ENCODE results near the gene KNSTRN. TPM values are rescaled to one million over a fixed set of nuclear protein-coding genes. Genes with fewer than 3 reads are reported as not detected.

KNSTRN gene
- total and polyA plus RNA-seq, 2 of the 8 experiments (the other 6 are each of a cell fraction or from before 2014, with no cell fraction given): 25.1 to 79.4 TPM

- Histone ChIP-seq H2AK5ac (ENCODE audit: low read depth, low read length) (no peak overlapping the region), H4K91ac (replicated peaks; ENCODE audit: insufficient read length, low read length) (no peak overlapping the region), H2BK12ac (ENCODE audit: low read depth, low read length) (no peak overlapping the region), H2BK20ac (ENCODE audit: low read length) (no peak overlapping the region), H3K23me2 (ENCODE audit: low read depth, low read length) (no peaks in the 10 kb centered on the region), H3K4ac (replicated peaks; ENCODE audit: insufficient read length, low read depth, low read length) (no peak overlapping the region), H3K14ac (ENCODE audit: insufficient read length) (no peak overlapping the region), H3K4me2 (ENCODE audit: insufficient read depth in 1 of 2, low read depth in 2 of 2, low read length in 2 of 2) (no peak overlapping the region), H3K79me1 (ENCODE audit: low read depth, low read length) (no peaks in the 10 kb centered on the region), H3K4me3 (ENCODE audit: extremely low read depth in 1 of 4, insufficient read depth in 2 of 4, low read depth in 3 of 4, low read length in 4 of 4) (no peak overlapping the region), H3K9ac (replicated peaks in 1 of 4; ENCODE audit: extremely low read depth in 1 of 4, low read depth in 3 of 4, low read length in 3 of 4) (no peak overlapping the region), H3K27ac (ENCODE audit: low read depth, low read length) (no peak overlapping the region), H3K36me3 (ENCODE audit: control insufficient read depth in 2 of 4, insufficient read depth in 4 of 4, low read length in 3 of 4) (no peaks in the 10 kb centered on the region), H3K4me1 (replicated peaks in 1 of 4; ENCODE audit: control insufficient read depth in 3 of 4, insufficient read depth in 4 of 4, low read length in 3 of 4) (peaks cover 0 to 20% (median 12%) of the 10 kb centered on the region in 4 experiments; a peak in 6 of 7 replicates), H2BK5ac (ENCODE audit: low read depth, low read length) (no peak overlapping the region), H2AFZ (ENCODE audit: low read length) (no peak overlapping the region), H3K56ac (replicated peaks; ENCODE audit: insufficient read length, low read depth, low read length) (no peak overlapping the region), H4K5ac (ENCODE audit: insufficient read length, low read depth, low read length) (no peak overlapping the region), H3K27me3 (replicated peaks in 1 of 4; ENCODE audit: control insufficient read depth in 3 of 4, extremely low read depth in 1 of 4, insufficient read depth in 3 of 4, low read length in 3 of 4) (peaks cover 0 to 4% (median 0%) of the 10 kb centered on the region in 4 experiments; a peak in 1 of 7 replicates), H3K9me3 (ENCODE audit: insufficient read depth in 2 of 2, low read depth in 1 of 2, low read length in 1 of 2) (no peaks in the 10 kb centered on the region), H4K8ac (ENCODE audit: extremely low read depth, insufficient read depth, low read length) (no peak overlapping the region), H2BK15ac (ENCODE audit: low read length) (no peak overlapping the region), H3K79me2 (ENCODE audit: control insufficient read depth in 1 of 2, insufficient read depth in 2 of 2, low read length in 2 of 2) (no peaks in the 10 kb centered on the region), H4K20me1 (replicated peaks in 1 of 2; ENCODE audit: control insufficient read depth in 1 of 2, insufficient read depth in 2 of 2, low read length in 2 of 2) (no peaks in the 10 kb centered on the region), H2BK120ac (replicated peaks; ENCODE audit: low read depth, low read length) (no peak overlapping the region), H3K23ac (ENCODE audit: insufficient read length) (no peak overlapping the region), H3K18ac (ENCODE audit: extremely low read depth, low read length) (no peak overlapping the region)
- WGBS, 2 experiments (ENCODE audit: extremely low coverage in 1 of 2, insufficient coverage in 1 of 2, insufficient read length in 1 of 2, insufficient replicate concordance in 2 of 2, low coverage in 1 of 2, low lambda C conversion rate in 2 of 2, missing lambda C conversion rate in 1 of 2): 61% methylated on average over 7 of the region's 7 CpGs; no CpG with 5 or more reads in 1 of the 2 experiments
- TF ChIP-seq BRCA1 (IDR thresholded peaks at IDR 0.05; ENCODE audit: low read depth, low read length) (no peak), KDM1A (IDR thresholded peaks at IDR 0.05; ENCODE audit: borderline replicate concordance, low read length) (no peak), FOSL1 (IDR thresholded peaks at IDR 0.05; ENCODE audit: insufficient read depth, low read depth, low read length) (no peak), BCL11A (IDR thresholded peaks at IDR 0.05; ENCODE audit: low read depth in 2 of 2, low read length in 2 of 2) (no peak), POLR2AphosphoS5 (IDR thresholded peaks at IDR 0.05; ENCODE audit: low read depth, low read length) (no peak), KDM4A (IDR thresholded peaks at IDR 0.05; ENCODE audit: low read depth, low read length, severe bottlenecking) (no peak), PHF8 (conservative IDR thresholded peaks at IDR 0.05; ENCODE audit: low read depth, low read length) (no peak), CBX5 (IDR thresholded peaks at IDR 0.05; ENCODE audit: low read depth, low read length) (no peak), MAX (IDR thresholded peaks at IDR 0.05) (no peak), TAF1 (IDR thresholded peaks at IDR 0.05; ENCODE audit: low read depth, low read length) (no peak), GABPA (IDR thresholded peaks at IDR 0.05; ENCODE audit: borderline replicate concordance, insufficient read depth, low read length) (no peak), CHD1 (IDR thresholded peaks at IDR 0.05; ENCODE audit: low read depth, low read length) (no peak)
- DNase-seq (ENCODE audit: low read depth in 1 of 2, low spot score in 2 of 2): no peak
- ChIA-PET POLR2A (ENCODE audit: partially characterized antibody) (interaction anchor here (1.1 to 2.5 kb wide), 4 partner anchors 8 to 48 kb away, joined by 3 to 8 read pairs (median 4); no protein-coding TSS in a partner anchor), CTCF (ENCODE audit: partially characterized antibody) (interaction anchor here (0.6 to 27.4 kb wide), 17 partner anchors 10 to 165 kb away, joined by 3 to 584 read pairs (median 16); partner anchors contain the start of genes ANKRD63, DISP2, INAFM2 and KNSTRN)
- no peak for FAIRE-seq
These were observed 39.9 kb upstream of the KNSTRN start for GRCh38 chr15:40342416-40343320.

Measured in H1 (cell line).